Adrenal gland (tissue), 5 donors: ENCODE data around the gene PPBP.

Source experiments
- CTCF ChIP-seq, 6 experiments: fragments of 450-650 bp in 4 of 6; fragments of 200-600 bp in 2 of 6; sonication (generic) in 1 of 6; IDR thresholded peaks; 1 replicate in 5 of 6; 2 replicates in 1 of 6; pipeline versions ENCODE4 v1.5.1 to v1.8.0; 2016 to 2021; ENCODE audit warnings: antibody characterized with exemption in 6 of 6, mild to moderate bottlenecking in 2 of 6, moderate library complexity in 1 of 6
- POLR2A ChIP-seq, 2 donors: fragments of 450-650 bp; IDR thresholded peaks; one replicate each; pipeline ENCODE4 v1.6.1; 2017; ENCODE audit warnings: antibody characterized with exemption in 2 of 2, mild to moderate bottlenecking in 2 of 2, moderate library complexity in 1 of 2
- donor health status: DM: no; HTN: no; CAD: no.

- TF ChIP-seq CTCF (IDR thresholded peaks at IDR 0.05) (no peak), POLR2A (IDR thresholded peaks at IDR 0.05) (no peak)
These were observed 17.5 kb upstream of the PPBP start for GRCh38 chr4:74005528-74005927.
